Neural progenitor cell (in vitro differentiated cells): ENCODE results near the gene PTTG1IP. TPM values are rescaled to one million over a fixed set of nuclear protein-coding genes. Genes with fewer than 3 reads are reported as not detected.

Source experiments
- DNase-seq: peaks from one replicate; pipeline ENCODE4 v3.0.0-alpha.2; 2016; ENCODE audit warnings: low spot score
- H2AFZ ChIP-seq: fragments of 200-600 bp; sonication (generic); replicated peaks from 2 replicates; pipeline ENCODE4 v1.6.1; 2016; ENCODE audit warnings: antibody characterized with exemption
- H3F3A ChIP-seq: fragments of 200-600 bp; sonication (generic); 2 replicates; pipeline ENCODE4 v1.6.1; 2016; ENCODE audit warnings: antibody characterized with exemption, low read depth
- H3K27ac ChIP-seq: fragments of 200-600 bp; sonication (generic); 2 replicates; pipeline ENCODE4 v1.5.1; 2016; ENCODE audit warnings: mild to moderate bottlenecking
- H3K27me3 ChIP-seq: fragments of 200-600 bp; sonication (generic); 2 replicates; pipeline ENCODE4 v1.6.1; 2016; ENCODE audit warnings: mild to moderate bottlenecking, moderate library complexity
- H3K36me3 ChIP-seq: fragments of 200-600 bp; sonication (generic); 2 replicates; pipeline ENCODE4 v1.5.1; 2016
- H3K4me1 ChIP-seq: fragments of 200-600 bp; sonication (generic); 2 replicates; pipeline ENCODE4 v1.6.1; 2016; ENCODE audit warnings: mixed run types
- H3K4me2 ChIP-seq: fragments of 200-600 bp; sonication (generic); 2 replicates; pipeline ENCODE4 v1.6.1; 2016
- H3K4me3 ChIP-seq: fragments of 200-600 bp; sonication (generic); 2 replicates; pipeline ENCODE4 v1.5.1; 2016
- H3K79me2 ChIP-seq: fragments of 200-600 bp; sonication (generic); 2 replicates; pipeline ENCODE4 v1.6.1; 2016; ENCODE audit warnings: low read depth
- H3K9ac ChIP-seq: fragments of 200-600 bp; sonication (generic); 2 replicates; pipeline ENCODE4 v1.6.1; 2016
- H3K9me3 ChIP-seq: fragments of 200-600 bp; sonication (generic); 2 replicates; pipeline ENCODE4 v1.5.1; 2016; ENCODE audit warnings: low read depth
- H4K20me1 ChIP-seq: fragments of 200-600 bp; sonication (generic); 2 replicates; pipeline ENCODE4 v1.6.1; 2016; ENCODE audit warnings: low read depth
- H3K27ac Mint-ChIP-seq: 3 replicates; pipeline ENCODE4 v1.8.0; 2021; ENCODE audit warnings: mixed read lengths
- H3K27me3 Mint-ChIP-seq: 2 replicates; pipeline ENCODE4 v1.8.0; 2022; ENCODE audit warnings: low read depth, mild to moderate bottlenecking, inconsistent platforms, moderate library complexity, mixed read lengths; ENCODE audit not compliant: insufficient read depth
- H3K36me3 Mint-ChIP-seq: 3 replicates; pipeline ENCODE4 v1.8.0; 2021; ENCODE audit warnings: mixed read lengths
- H3K4me1 Mint-ChIP-seq: 3 replicates; pipeline ENCODE4 v1.8.0; 2021; ENCODE audit warnings: mixed read lengths
- H3K4me3 Mint-ChIP-seq: 3 replicates; pipeline ENCODE4 v1.8.0; 2021; ENCODE audit warnings: mild to moderate bottlenecking, moderate library complexity, mixed read lengths
- H3K9me3 Mint-ChIP-seq: 3 replicates; pipeline ENCODE4 v1.8.0; 2020; ENCODE audit warnings: mixed read lengths
- EZH2 ChIP-seq: fragments of 200-600 bp; sonication (generic); IDR thresholded peaks from 2 replicates; pipeline ENCODE4 v1.6.1; 2017; ENCODE audit warnings: antibody characterized with exemption, mild to moderate bottlenecking, moderate library complexity
- EZH2phosphoT487 ChIP-seq: fragments of 200-600 bp; sonication (generic); IDR thresholded peaks from 2 replicates; pipeline ENCODE4 v1.6.1; 2017; ENCODE audit warnings: antibody characterized with exemption
- total RNA-seq: library from RNA; depleted of rRNA; stranded (reverse); fragments of >200 nt; gene quantifications from 2 replicates; pipeline ENCODE4 v1.2.3, GENCODE V29; 2015; ENCODE audit warnings: low replicate concordance
- TF ChIP-seq, protein P1 (sequence below): fragments of 200-600 bp; sonication (generic); IDR thresholded peaks from 2 replicates; pipeline ENCODE4 v1.5.1; 2017; ENCODE audit warnings: antibody characterized with exemption, mild to moderate bottlenecking

Gene PTTG1IP
- total RNA-seq, 1 donor from 2014 or later, result 162 TPM

DNA sequence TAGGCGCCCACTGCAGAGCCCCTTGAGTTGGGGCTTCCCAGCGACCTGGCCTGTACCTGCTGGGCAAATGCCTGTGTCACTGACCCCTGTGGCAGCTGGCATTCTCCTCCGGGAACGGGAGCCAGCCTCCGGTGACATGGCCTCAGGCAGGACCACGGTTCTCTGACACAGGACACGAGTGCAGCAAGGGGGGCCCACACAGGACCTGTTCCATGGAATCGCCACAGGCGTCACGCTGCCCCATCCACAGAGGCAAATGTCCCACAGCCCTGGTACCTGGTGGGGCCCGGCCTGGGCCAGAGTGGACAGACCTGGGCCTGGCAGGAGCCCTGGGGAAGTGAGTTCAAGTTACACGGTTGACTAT lies 44.6 kb upstream of the PTTG1IP start:
- no peak for DNase-seq
- no peak overlapping the region for H3K9ac ChIP-seq
- Mint-ChIP-seq H3K36me3 (no peaks in the 10 kb centered on the region), H3K27ac (no peak overlapping the region), H3K4me3 (no peak overlapping the region), H3K27me3 (peaks cover 31% of the 10 kb centered on the region), H3K9me3 (no peaks in the 10 kb centered on the region), H3K4me1 (peaks cover 2% of the 10 kb centered on the region)
- no peak overlapping the region for H2AFZ ChIP-seq
- H3K4me2 ChIP-seq, result no peak overlapping the region
- H3K79me2 ChIP-seq, result no peaks in the 10 kb centered on the region
- H3K27ac ChIP-seq, result no peak overlapping the region
- TF ChIP-seq EZH2, result no peak
- TF ChIP-seq EZH2phosphoT487, result no peak
- TF ChIP-seq, protein P1, sequence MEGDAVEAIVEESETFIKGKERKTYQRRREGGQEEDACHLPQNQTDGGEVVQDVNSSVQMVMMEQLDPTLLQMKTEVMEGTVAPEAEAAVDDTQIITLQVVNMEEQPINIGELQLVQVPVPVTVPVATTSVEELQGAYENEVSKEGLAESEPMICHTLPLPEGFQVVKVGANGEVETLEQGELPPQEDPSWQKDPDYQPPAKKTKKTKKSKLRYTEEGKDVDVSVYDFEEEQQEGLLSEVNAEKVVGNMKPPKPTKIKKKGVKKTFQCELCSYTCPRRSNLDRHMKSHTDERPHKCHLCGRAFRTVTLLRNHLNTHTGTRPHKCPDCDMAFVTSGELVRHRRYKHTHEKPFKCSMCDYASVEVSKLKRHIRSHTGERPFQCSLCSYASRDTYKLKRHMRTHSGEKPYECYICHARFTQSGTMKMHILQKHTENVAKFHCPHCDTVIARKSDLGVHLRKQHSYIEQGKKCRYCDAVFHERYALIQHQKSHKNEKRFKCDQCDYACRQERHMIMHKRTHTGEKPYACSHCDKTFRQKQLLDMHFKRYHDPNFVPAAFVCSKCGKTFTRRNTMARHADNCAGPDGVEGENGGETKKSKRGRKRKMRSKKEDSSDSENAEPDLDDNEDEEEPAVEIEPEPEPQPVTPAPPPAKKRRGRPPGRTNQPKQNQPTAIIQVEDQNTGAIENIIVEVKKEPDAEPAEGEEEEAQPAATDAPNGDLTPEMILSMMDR, result no peak
- no peaks in the 10 kb centered on the region for H3K36me3 ChIP-seq
- H4K20me1 ChIP-seq, result no peaks in the 10 kb centered on the region
- H3K4me3 ChIP-seq, result no peak overlapping the region
- H3K9me3 ChIP-seq, result no peaks in the 10 kb centered on the region
- no peaks in the 10 kb centered on the region for H3F3A ChIP-seq
- no peaks in the 10 kb centered on the region for H3K4me1 ChIP-seq
- peaks cover 61% of the 10 kb centered on the region for H3K27me3 ChIP-seq

DNA sequence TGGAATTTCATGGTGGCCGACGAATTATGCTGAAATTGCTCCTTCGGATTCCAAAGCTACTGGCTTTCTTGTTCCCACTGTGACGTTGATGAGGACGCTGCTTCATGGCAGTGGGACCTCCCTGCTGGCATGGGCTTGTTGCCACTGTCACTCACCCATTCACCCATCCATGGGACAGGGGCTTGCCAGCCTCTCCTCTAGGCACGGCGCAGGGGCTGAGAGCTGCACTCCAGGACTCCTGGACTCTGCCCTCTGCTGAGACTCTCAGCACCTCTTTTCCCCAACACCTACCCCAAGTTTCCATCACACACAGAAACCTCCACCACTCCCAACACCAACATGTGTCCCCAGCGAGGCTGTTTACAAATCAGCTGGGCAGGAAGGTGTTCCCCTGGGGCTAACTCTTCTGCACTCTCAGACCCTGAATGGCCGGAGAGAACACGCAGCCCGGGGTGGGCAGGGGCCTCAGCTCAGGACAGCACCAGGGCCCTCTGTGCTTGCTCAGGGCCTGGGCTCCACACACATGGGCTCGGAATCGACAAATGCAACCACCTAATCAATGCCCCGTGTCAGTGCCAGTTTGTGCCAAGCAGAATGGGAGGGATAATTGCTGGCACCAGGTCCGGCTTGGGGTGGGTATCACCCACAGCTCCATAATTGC lies 44.1 kb upstream of the PTTG1IP start:
- no peak overlapping the region for H3K4me3 Mint-ChIP-seq
- Histone ChIP-seq H3K27me3 (peaks cover 56% of the 10 kb centered on the region), H2AFZ (no peak overlapping the region), H4K20me1 (no peaks in the 10 kb centered on the region), H3K4me2 (no peak overlapping the region), H3K4me3 (no peak overlapping the region), H3K27ac (no peak overlapping the region), H3F3A (no peaks in the 10 kb centered on the region), H3K79me2 (no peaks in the 10 kb centered on the region), H3K4me1 (no peaks in the 10 kb centered on the region), H3K9ac (no peak overlapping the region), H3K9me3 (no peaks in the 10 kb centered on the region), H3K36me3 (no peaks in the 10 kb centered on the region)
- peaks cover 2% of the 10 kb centered on the region for H3K4me1 Mint-ChIP-seq
- no peaks in the 10 kb centered on the region for H3K36me3 Mint-ChIP-seq
- TF ChIP-seq EZH2 (no peak), EZH2phosphoT487 (no peak)
- TF ChIP-seq, protein P1, result no peak
- H3K9me3 Mint-ChIP-seq, result no peaks in the 10 kb centered on the region
- peaks cover 31% of the 10 kb centered on the region for H3K27me3 Mint-ChIP-seq
- no peak for DNase-seq
- no peak overlapping the region for H3K27ac Mint-ChIP-seq

DNA sequence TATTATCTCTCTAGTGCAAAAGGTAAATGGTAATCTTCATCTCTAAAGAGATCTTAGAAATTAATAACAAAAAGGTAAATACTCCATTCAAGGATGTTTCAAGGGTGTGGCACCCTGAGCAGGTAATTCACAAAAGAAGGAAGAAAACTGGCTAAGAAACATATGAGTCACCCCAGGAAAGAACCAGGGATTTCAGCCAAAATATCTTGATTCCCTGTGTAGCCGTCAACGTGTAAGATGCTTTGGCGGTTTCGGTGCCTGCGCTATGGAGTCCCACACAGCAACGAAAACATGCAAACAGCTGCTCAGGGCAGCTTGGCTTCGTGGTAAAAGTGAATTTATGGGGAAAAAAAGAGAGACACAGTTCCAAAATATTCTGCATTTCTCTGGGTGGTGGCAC lies 43.5 kb upstream of the PTTG1IP start:
- no peak overlapping the region for H2AFZ ChIP-seq
- H3K27ac ChIP-seq, result no peak overlapping the region
- H3K4me2 ChIP-seq, result no peak overlapping the region
- H3K36me3 Mint-ChIP-seq, result no peaks in the 10 kb centered on the region
- TF ChIP-seq EZH2, result no peak
- TF ChIP-seq, protein P1, result no peak
- no peak for TF ChIP-seq EZH2phosphoT487
- H3K27me3 Mint-ChIP-seq, result peaks cover 25% of the 10 kb centered on the region
- H3K36me3 ChIP-seq, result no peaks in the 10 kb centered on the region
- no peak overlapping the region for H3K27ac Mint-ChIP-seq
- no peak overlapping the region for H3K4me3 Mint-ChIP-seq
- no peaks in the 10 kb centered on the region for H3K79me2 ChIP-seq
- peaks cover 2% of the 10 kb centered on the region for H3K4me1 Mint-ChIP-seq
- no peaks in the 10 kb centered on the region for H3K9me3 Mint-ChIP-seq
- no peaks in the 10 kb centered on the region for H3K4me1 ChIP-seq
- peaks cover 50% of the 10 kb centered on the region for H3K27me3 ChIP-seq
- H3K9me3 ChIP-seq, result no peaks in the 10 kb centered on the region
- no peak overlapping the region for H3K4me3 ChIP-seq
- no peak overlapping the region for H3K9ac ChIP-seq
- no peaks in the 10 kb centered on the region for H3F3A ChIP-seq
- no peaks in the 10 kb centered on the region for H4K20me1 ChIP-seq
- DNase-seq, result no peak
